Kidney (tissue), 14 donors: ENCODE measurements around the gene PTGFRN. TPM values are rescaled to one million over a fixed set of nuclear protein-coding genes. Genes with fewer than 3 reads are reported as not detected.
A peak's percentile ranks its signal among the peaks of the same experiment; 100 is the strongest.

ENCODE experiments used
- DNase-seq, 5 donors: peaks; one replicate each; pipeline ENCODE4 v3.0.0-alpha.2; 2013 to 2020
- FAIRE-seq: peaks from 2 replicates; lab custom pipeline; 2012; peaks lifted over from hg19 to GRCh38; lab: Jason Lieb, UNC
- H3K27ac ChIP-seq, 2 donors: one replicate each; pipeline ENCODE4 v1.7.0; 2013; ENCODE audit warnings: low read depth in 2 of 2, low read length in 2 of 2, inconsistent platforms in 1 of 2
- H3K27me3 ChIP-seq: one replicate; pipeline ENCODE4 v1.7.1; 2013; ENCODE audit warnings: low read length, inconsistent platforms; ENCODE audit not compliant: control insufficient read depth, insufficient read depth
- H3K36me3 ChIP-seq, 3 donors: one replicate each; pipeline versions ENCODE4 v1.7.0 to v1.7.1; 2013; ENCODE audit warnings: low read length in 3 of 3, control low read depth in 1 of 3, inconsistent platforms in 1 of 3; ENCODE audit not compliant: insufficient read depth in 3 of 3, control insufficient read depth in 2 of 3
- H3K4me1 ChIP-seq, 3 donors: one replicate each; pipeline versions ENCODE4 v1.7.0 to v1.7.1; 2013; ENCODE audit warnings: low read length in 3 of 3, inconsistent platforms in 1 of 3, low read depth in 1 of 3; ENCODE audit not compliant: control insufficient read depth in 2 of 3, insufficient read depth in 2 of 3
- H3K4me3 ChIP-seq, 3 donors: one replicate each; pipeline versions ENCODE4 v1.7.0 to v1.8.1; 2013; ENCODE audit warnings: low read length in 3 of 3, control low read depth in 1 of 3, inconsistent platforms in 1 of 3
- H3K9ac ChIP-seq, 3 donors: one replicate each; pipeline versions ENCODE4 v1.7.0 to v1.7.1; 2013; ENCODE audit warnings: low read length in 3 of 3, control low read depth in 1 of 3, inconsistent platforms in 1 of 3
- H3K9me3 ChIP-seq, 3 donors: one replicate each; pipeline versions ENCODE4 v1.7.0 to v1.7.1; 2013; ENCODE audit warnings: low read length in 3 of 3, control low read depth in 1 of 3, inconsistent platforms in 1 of 3; ENCODE audit not compliant: control insufficient read depth in 2 of 3, insufficient read depth in 1 of 3
- intact Hi-C: fragments of 100-400 bp; cut with DNase I; formaldehyde crosslinking; loops from one replicate; pipeline ENCODE4 v1.11.1; 2022
- polyA plus RNA-seq: library from polyadenylated mRNA; stranded (reverse); fragments of 350-450 nt; fragmentation: Illumina TruSeq; extraction: RNeasy Lipid Tissue Mini Kit (QIAGEN cat#74804); gene quantifications from one replicate; pipeline ENCODE4 v1.2.3, GENCODE V29; 2014; ENCODE audit warnings: low read depth, low replicate concordance; ENCODE audit not compliant: insufficient read depth
- total RNA-seq: library from RNA; stranded (reverse); fragmentation: NEBNext Ultra II Directional; extraction: Animal tissue kit (Norgen Biotek cat#: 25700); gene quantifications from one replicate; pipeline ENCODE4 v1.2.1, GENCODE V29; 2021
- TF ChIP-seq, protein P1 (sequence below): IDR thresholded peaks from 3 replicates; pipeline ENCODE4 v1.5.1; 2012; ENCODE audit warnings: mild to moderate bottlenecking, moderate library complexity, borderline replicate concordance; ENCODE audit not compliant: insufficient read depth; ENCODE audit errors: extremely low read depth
- donor health status: control.
- donor health status: control.
- donor health status: control.
- donor health status: control.
- donor health status: control.
- donor health status: DM: yes; HTN: yes; CAD: no.
- donor health status: Normal renal cell carcinoma (clear cell type).

PTGFRN gene
- total and polyA plus RNA-seq, 2 donors from 2014 or later, result 16.4 to 44.8 TPM

- no peaks in the 10 kb centered on the region for H3K27me3 ChIP-seq
- H3K4me3 ChIP-seq, result no peak overlapping the region
- no peaks in the 10 kb centered on the region for H3K36me3 ChIP-seq
- H3K4me1 ChIP-seq, result peaks cover 0 to 5% (median 0%) of the 10 kb centered on the region in 3 donors
- DNase-seq (no peak), FAIRE-seq (no peak)
- TF ChIP-seq, protein P1, sequence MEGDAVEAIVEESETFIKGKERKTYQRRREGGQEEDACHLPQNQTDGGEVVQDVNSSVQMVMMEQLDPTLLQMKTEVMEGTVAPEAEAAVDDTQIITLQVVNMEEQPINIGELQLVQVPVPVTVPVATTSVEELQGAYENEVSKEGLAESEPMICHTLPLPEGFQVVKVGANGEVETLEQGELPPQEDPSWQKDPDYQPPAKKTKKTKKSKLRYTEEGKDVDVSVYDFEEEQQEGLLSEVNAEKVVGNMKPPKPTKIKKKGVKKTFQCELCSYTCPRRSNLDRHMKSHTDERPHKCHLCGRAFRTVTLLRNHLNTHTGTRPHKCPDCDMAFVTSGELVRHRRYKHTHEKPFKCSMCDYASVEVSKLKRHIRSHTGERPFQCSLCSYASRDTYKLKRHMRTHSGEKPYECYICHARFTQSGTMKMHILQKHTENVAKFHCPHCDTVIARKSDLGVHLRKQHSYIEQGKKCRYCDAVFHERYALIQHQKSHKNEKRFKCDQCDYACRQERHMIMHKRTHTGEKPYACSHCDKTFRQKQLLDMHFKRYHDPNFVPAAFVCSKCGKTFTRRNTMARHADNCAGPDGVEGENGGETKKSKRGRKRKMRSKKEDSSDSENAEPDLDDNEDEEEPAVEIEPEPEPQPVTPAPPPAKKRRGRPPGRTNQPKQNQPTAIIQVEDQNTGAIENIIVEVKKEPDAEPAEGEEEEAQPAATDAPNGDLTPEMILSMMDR, result no peak
- no peak overlapping the region for H3K9ac ChIP-seq
- H3K27ac ChIP-seq, result no peak overlapping the region
- H3K9me3 ChIP-seq, result no peaks in the 10 kb centered on the region
- intact Hi-C loops, result no loop called here
These were observed 2.9 kb upstream of the PTGFRN start for GRCh38 chr1:116906812-116907211.

DNA sequence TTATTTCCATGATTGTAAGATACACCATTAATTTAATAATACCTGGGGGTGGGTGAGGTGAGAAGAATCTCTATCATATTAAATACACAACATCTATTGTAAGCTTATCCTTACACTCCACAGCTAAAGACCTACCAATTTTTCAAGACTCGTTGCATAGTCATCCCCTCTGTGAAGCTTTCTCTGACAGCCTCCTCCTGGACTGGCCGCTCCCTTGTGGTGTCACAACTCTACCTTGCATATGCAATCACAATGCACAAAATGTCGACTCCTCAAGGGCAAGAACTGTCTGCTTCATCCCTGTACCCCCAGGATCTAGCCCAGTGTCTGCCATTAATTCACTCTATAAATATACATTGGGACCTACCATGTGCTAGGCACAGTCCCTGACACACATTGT is 2.4 kb upstream of the PTGFRN start:
- TF ChIP-seq, protein P1, result no peak
- no peaks in the 10 kb centered on the region for H3K36me3 ChIP-seq
- FAIRE-seq, result no peak

GRCh38 chr1:116908266-116908665 is 1.4 kb upstream of the PTGFRN start:
- H3K27me3 ChIP-seq, result no peaks in the 10 kb centered on the region
- H3K9ac ChIP-seq, result no peak overlapping the region
- no peaks in the 10 kb centered on the region for H3K9me3 ChIP-seq
- H3K4me1 ChIP-seq, result peaks cover 0 to 5% (median 5%) of the 10 kb centered on the region in 3 donors
- no peak overlapping the region for H3K4me3 ChIP-seq
- TF ChIP-seq, protein P1, result no peak
- intact Hi-C loops, result no loop called here
- no peak for FAIRE-seq
- no peak for DNase-seq
- no peak overlapping the region for H3K27ac ChIP-seq
- no peaks in the 10 kb centered on the region for H3K36me3 ChIP-seq

More for the DNA sequence above, 2.4 kb upstream of the PTGFRN start:
- no peaks in the 10 kb centered on the region for H3K9me3 ChIP-seq
- no peaks in the 10 kb centered on the region for H3K27me3 ChIP-seq
- no peak for DNase-seq
- no peak overlapping the region for H3K27ac ChIP-seq
- intact Hi-C loops, result no loop called here
- no peak overlapping the region for H3K9ac ChIP-seq
- no peak overlapping the region for H3K4me3 ChIP-seq
- H3K4me1 ChIP-seq, result peaks cover 0 to 5% (median 5%) of the 10 kb centered on the region in 3 donors

GRCh38 chr1:116908820-116909511 is 750 bp upstream of the PTGFRN start:
- peaks cover 0 to 5% (median 5%) of the 10 kb centered on the region in 3 donors for H3K4me1 ChIP-seq
- FAIRE-seq (no peak), DNase-seq (peak in 1 of 5 donors; percentile 43)
- no peak overlapping the region for H3K9ac ChIP-seq
- TF ChIP-seq, protein P1, result no peak
- H3K27ac ChIP-seq, result no peak overlapping the region
- no peaks in the 10 kb centered on the region for H3K9me3 ChIP-seq
- peak overlapping the region in 2 of 3 donors; percentile 7 to 67 for H3K4me3 ChIP-seq
- no peaks in the 10 kb centered on the region for H3K36me3 ChIP-seq
- intact Hi-C loops, result no loop called here
- no peaks in the 10 kb centered on the region for H3K27me3 ChIP-seq
